ENCODE results near the gene INPP5K. TPM values are rescaled to one million over a fixed set of nuclear protein-coding genes. Genes with fewer than 3 reads are reported as not detected.
A peak's percentile ranks its signal among the peaks of the same experiment; 100 is the strongest.

Gene INPP5K
- total and polyA plus RNA-seq, 9 donors: 23.0 to 39.1 (median 28.3) TPM

GRCh38 chr17:1498869-1499268 lies 17.5 kb downstream of the INPP5K start:
- DNase-seq: no peak
- no peaks in the 10 kb centered on the region for H3K9me3 ChIP-seq
- no peaks in the 10 kb centered on the region for H3K27me3 ChIP-seq
- WGBS, 3 donors: 72 to 84% (median 77%) methylated on average over 9 of the region's 9 CpGs
- H3K4me3 ChIP-seq: no peak overlapping the region
- H3K4me1 ChIP-seq (ENCODE audit: insufficient read depth): no peaks in the 10 kb centered on the region
- no peaks in the 10 kb centered on the region for H3K36me3 ChIP-seq
- no peak for TF ChIP-seq CTCF (IDR thresholded peaks at IDR 0.05)
- TF ChIP-seq POLR2A (IDR thresholded peaks at IDR 0.05): no peak
- no peak for TF ChIP-seq EP300 (IDR thresholded peaks at IDR 0.05)
- intact Hi-C loops (cut with DNase I): loop anchor here in 1 of 4 donors (10.0 kb wide), 1 partner anchor 114 kb away; no protein-coding TSS in a partner anchor
- H3K27ac ChIP-seq: no peak overlapping the region

- Histone ChIP-seq H3K4me3 (no peak overlapping the region), H3K36me3 (no peaks in the 10 kb centered on the region), H3K27ac (no peak overlapping the region), H3K4me1 (ENCODE audit: insufficient read depth) (no peaks in the 10 kb centered on the region), H3K9me3 (no peaks in the 10 kb centered on the region), H3K27me3 (no peaks in the 10 kb centered on the region)
- WGBS, 3 donors: 70 to 83% (median 76%) methylated on average over 2 of the region's 2 CpGs
- no peak for DNase-seq
- intact Hi-C loops (cut with DNase I): loop anchor here in 1 of 4 donors (10.0 kb wide), 1 partner anchor 113 kb away; no protein-coding TSS in a partner anchor
- TF ChIP-seq POLR2A (IDR thresholded peaks at IDR 0.05): no peak
- no peak for TF ChIP-seq EP300 (IDR thresholded peaks at IDR 0.05)
- no peak for TF ChIP-seq CTCF (IDR thresholded peaks at IDR 0.05)
Measured at GRCh38 chr17:1498233-1498632, 18.2 kb downstream of the INPP5K start.

GRCh38 chr17:1497831-1498230 lies 18.6 kb downstream of the INPP5K start:
- Histone ChIP-seq H3K27me3 (no peaks in the 10 kb centered on the region), H3K4me1 (ENCODE audit: insufficient read depth) (no peaks in the 10 kb centered on the region), H3K36me3 (no peaks in the 10 kb centered on the region), H3K4me3 (no peak overlapping the region), H3K9me3 (no peaks in the 10 kb centered on the region), H3K27ac (no peak overlapping the region)
- intact Hi-C loops (cut with DNase I): loop anchor here in 1 of 4 donors (10.0 kb wide), 1 partner anchor 113 kb away; no protein-coding TSS in a partner anchor
- no peak for DNase-seq
- TF ChIP-seq POLR2A (IDR thresholded peaks at IDR 0.05) (no peak), CTCF (IDR thresholded peaks at IDR 0.05) (no peak)
- WGBS, 3 donors: 78 to 82% (median 80%) methylated on average over 15 of the region's 15 CpGs

- Histone ChIP-seq H3K4me3 (no peak overlapping the region), H3K9me3 (no peaks in the 10 kb centered on the region), H3K27me3 (no peaks in the 10 kb centered on the region), H3K36me3 (no peaks in the 10 kb centered on the region), H3K27ac (no peak overlapping the region), H3K4me1 (ENCODE audit: insufficient read depth) (no peaks in the 10 kb centered on the region)
- TF ChIP-seq POLR2A (IDR thresholded peaks at IDR 0.05) (no peak), CTCF (IDR thresholded peaks at IDR 0.05) (no peak), EP300 (IDR thresholded peaks at IDR 0.05) (no peak)
- intact Hi-C loops (cut with DNase I): loop anchor here in 1 of 4 donors (10.0 kb wide), 1 partner anchor 112 kb away; no protein-coding TSS in a partner anchor
- peak in 1 of 5 donors; percentile 15 for DNase-seq
- WGBS, 3 donors: 75 to 78% (median 77%) methylated on average over 14 of the region's 14 CpGs
Measured at GRCh38 chr17:1496869-1497268, 19.5 kb downstream of the INPP5K start.
